ENCODE measurements around the gene ATN1. TPM values are rescaled to one million over a fixed set of nuclear protein-coding genes. Genes with fewer than 3 reads are reported as not detected.

The ATN1 gene
- total and polyA plus RNA-seq, 3 donors from 2014 or later: 40.5 to 73.2 (median 63.4) TPM

DNA sequence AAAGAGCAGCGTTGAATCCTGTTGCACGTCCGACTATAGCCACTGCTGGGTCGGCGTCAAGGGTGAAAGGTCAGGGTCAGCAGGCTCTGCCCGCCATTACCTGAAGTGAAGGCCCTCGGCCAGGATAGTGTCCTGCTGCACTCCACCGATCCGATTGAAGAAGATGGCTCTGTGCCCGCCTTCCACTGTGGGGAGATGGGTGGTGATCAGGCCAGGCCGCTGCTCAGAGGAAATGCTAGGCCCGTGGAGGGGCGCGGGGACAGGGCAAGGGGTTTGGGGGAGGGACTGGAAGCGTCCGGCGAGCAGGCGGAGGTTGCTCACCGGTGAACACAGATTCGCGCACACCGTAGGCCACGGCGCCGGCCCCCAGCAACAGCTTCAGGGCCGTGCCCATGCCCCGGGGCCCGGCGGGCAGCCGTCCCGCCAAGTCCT lies 42.4 kb downstream of the ATN1 start:
- Histone ChIP-seq H3K4me3 (peak overlapping the region; percentile 87), H3K27me3 (no peaks in the 10 kb centered on the region), H3K27ac (peak overlapping the region; percentile 13 to 87), H3K9me3 (no peaks in the 10 kb centered on the region), H3K4me1 (peaks cover 18% of the 10 kb centered on the region), H3K36me3 (ENCODE audit: low read depth, missing control alignments) (no peaks in the 10 kb centered on the region)
- no peak for TF ChIP-seq POLR2A (IDR thresholded peaks at IDR 0.05)
- TF ChIP-seq, protein P1, sequence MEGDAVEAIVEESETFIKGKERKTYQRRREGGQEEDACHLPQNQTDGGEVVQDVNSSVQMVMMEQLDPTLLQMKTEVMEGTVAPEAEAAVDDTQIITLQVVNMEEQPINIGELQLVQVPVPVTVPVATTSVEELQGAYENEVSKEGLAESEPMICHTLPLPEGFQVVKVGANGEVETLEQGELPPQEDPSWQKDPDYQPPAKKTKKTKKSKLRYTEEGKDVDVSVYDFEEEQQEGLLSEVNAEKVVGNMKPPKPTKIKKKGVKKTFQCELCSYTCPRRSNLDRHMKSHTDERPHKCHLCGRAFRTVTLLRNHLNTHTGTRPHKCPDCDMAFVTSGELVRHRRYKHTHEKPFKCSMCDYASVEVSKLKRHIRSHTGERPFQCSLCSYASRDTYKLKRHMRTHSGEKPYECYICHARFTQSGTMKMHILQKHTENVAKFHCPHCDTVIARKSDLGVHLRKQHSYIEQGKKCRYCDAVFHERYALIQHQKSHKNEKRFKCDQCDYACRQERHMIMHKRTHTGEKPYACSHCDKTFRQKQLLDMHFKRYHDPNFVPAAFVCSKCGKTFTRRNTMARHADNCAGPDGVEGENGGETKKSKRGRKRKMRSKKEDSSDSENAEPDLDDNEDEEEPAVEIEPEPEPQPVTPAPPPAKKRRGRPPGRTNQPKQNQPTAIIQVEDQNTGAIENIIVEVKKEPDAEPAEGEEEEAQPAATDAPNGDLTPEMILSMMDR (IDR thresholded peaks at IDR 0.05): no peak
- 0% methylated on average over 10 to 28 of the region's 31 CpGs for WGBS, 2 donors
- intact Hi-C loops (cut with DNase I; ENCODE audit: low total_unique reads): no loop called here
- peak; percentile 38 for DNase-seq

DNA sequence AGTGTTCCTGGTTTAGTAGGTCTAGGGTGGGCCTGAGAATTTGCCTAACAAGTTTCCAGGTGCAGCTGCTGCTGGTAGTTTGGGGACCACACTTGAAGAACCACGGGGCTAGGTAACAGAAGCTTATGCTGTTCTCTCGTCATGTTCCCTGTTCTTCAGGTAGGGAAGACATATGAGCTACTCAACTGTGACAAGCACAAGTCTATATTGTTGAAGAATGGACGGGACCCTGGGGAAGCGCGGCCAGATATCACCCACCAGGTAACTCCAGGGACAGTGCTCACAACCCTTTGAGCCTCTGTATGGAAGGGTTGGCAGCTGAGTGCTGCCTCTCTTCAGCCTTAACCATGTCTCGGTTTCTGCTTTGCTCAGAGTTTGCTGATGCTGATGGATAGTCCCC lies 46.4 kb downstream of the ATN1 start:
- H3K9me3 ChIP-seq: no peaks in the 10 kb centered on the region
- H3K27me3 ChIP-seq: no peaks in the 10 kb centered on the region
- no peak overlapping the region for H3K27ac ChIP-seq
- WGBS, 2 donors: 88 to 100% methylated on average over 4 to 6 of the region's 6 CpGs
- no peak overlapping the region for H3K4me3 ChIP-seq
- TF ChIP-seq POLR2A (IDR thresholded peaks at IDR 0.05): no peak
- TF ChIP-seq, protein P1 (IDR thresholded peaks at IDR 0.05): no peak
- H3K4me1 ChIP-seq: peaks cover 11% of the 10 kb centered on the region
- no peaks in the 10 kb centered on the region for H3K36me3 ChIP-seq (ENCODE audit: low read depth, missing control alignments)
- no peak for DNase-seq
- intact Hi-C loops (cut with DNase I; ENCODE audit: low total_unique reads): no loop called here

DNA sequence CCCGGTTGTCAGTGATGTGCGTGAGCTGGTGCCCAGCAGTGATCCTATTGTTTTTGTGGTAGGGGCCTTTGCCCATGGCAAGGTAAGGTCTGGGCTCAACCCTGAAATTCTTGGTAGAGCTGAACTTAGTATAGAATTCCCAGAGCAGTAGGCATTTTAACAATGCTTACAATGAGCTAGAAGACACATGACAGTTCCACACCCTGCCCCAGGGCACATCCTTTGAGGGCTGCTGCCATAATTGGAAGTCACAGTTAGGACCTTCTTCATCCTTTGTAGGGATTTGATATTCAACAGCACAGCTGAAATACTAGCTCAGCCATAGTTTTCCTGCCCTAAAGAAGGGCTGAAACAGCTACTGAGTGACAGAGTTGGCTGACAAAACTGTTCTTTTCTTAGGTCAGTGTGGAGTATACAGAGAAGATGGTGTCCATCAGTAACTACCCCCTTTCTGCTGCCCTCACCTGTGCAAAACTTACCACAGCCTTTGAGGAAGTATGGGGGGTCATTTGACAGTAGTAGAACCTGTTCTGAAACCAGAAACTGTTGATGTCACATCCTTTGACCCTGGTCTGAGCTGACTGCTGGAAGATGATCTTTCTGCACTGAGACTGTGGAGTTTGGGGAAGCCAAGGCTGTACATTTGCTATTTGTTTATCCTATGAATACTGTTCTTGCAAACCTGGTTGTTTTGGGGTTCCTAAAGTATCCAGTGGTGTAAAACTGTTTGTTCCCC lies 47.7 kb downstream of the ATN1 start:
- WGBS, 2 donors: 80 to 91% methylated on average over 2 of the region's 2 CpGs
- H3K9me3 ChIP-seq: no peaks in the 10 kb centered on the region
- H3K4me1 ChIP-seq: peaks cover 6% of the 10 kb centered on the region
- intact Hi-C loops (cut with DNase I; ENCODE audit: low total_unique reads): no loop called here
- H3K4me3 ChIP-seq: no peak overlapping the region
- H3K27ac ChIP-seq: no peak overlapping the region
- TF ChIP-seq, protein P1 (IDR thresholded peaks at IDR 0.05): no peak
- no peak for TF ChIP-seq POLR2A (IDR thresholded peaks at IDR 0.05)
- no peaks in the 10 kb centered on the region for H3K27me3 ChIP-seq
- no peaks in the 10 kb centered on the region for H3K36me3 ChIP-seq (ENCODE audit: low read depth, missing control alignments)
- no peak for DNase-seq

DNA sequence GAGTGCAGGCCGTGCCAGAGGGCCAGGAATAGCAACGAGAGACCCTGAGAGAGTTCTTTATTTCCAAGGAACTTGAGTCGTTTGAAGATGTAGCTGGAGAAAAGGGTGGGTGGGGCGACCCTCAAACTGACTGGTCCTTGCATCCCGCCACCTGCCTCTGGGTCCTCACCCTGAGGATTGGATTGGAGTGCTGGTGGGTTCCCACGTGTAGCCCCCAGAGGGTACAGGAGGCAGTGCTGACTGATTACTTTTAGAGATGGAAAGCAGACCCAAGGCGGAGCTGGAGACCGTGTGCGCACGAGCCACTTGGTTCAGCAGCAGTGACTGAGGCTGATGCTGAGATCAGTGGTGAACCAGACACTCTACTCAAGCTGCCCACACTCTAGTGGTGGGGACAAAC lies 49.9 kb downstream of the ATN1 start:
- Histone ChIP-seq H3K27me3 (no peaks in the 10 kb centered on the region), H3K36me3 (ENCODE audit: low read depth, missing control alignments) (no peaks in the 10 kb centered on the region), H3K4me1 (no peaks in the 10 kb centered on the region), H3K4me3 (no peak overlapping the region), H3K9me3 (no peaks in the 10 kb centered on the region), H3K27ac (no peak overlapping the region)
- DNase-seq: no peak
- intact Hi-C loops (cut with DNase I; ENCODE audit: low total_unique reads): no loop called here
- TF ChIP-seq, protein P1 (IDR thresholded peaks at IDR 0.05): no peak
- TF ChIP-seq POLR2A (IDR thresholded peaks at IDR 0.05): no peak
- whole genome bisulfite sequencing, 2 donors: 77 to 84% methylated on average over 10 of the region's 10 CpGs

DNA sequence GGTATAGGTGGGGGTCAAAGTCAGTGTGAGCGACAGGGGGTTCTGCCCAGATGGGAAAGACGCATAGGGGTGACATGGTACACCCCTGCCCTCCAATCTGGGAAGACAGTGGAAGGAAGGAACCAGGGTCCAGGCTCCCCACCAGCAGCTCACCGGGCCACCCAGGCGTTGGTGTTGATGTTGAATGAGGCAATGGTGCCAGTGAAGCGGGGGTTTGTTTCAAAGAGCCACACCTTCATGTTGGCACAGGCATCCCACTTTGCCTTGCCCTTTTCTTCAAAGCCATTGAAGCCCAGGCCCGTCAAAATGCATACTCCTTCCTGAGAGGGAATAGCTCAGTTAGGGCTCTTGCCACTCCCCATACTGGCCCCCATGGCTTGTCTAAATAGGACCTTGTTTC lies 50.4 kb downstream of the ATN1 start:
- no peaks in the 10 kb centered on the region for H3K4me1 ChIP-seq
- no peaks in the 10 kb centered on the region for H3K27me3 ChIP-seq
- no peak overlapping the region for H3K27ac ChIP-seq
- no peak overlapping the region for H3K4me3 ChIP-seq
- 86 to 91% methylated on average over 6 of the region's 6 CpGs for WGBS, 2 donors
- no peaks in the 10 kb centered on the region for H3K36me3 ChIP-seq (ENCODE audit: low read depth, missing control alignments)
- DNase-seq: no peak
- no peak for TF ChIP-seq POLR2A (IDR thresholded peaks at IDR 0.05)
- TF ChIP-seq, protein P1 (IDR thresholded peaks at IDR 0.05): no peak
- intact Hi-C loops (cut with DNase I; ENCODE audit: low total_unique reads): no loop called here
- H3K9me3 ChIP-seq: no peaks in the 10 kb centered on the region
